Activated T-cell treated with anti-CD3 and anti-CD28 coated beads, Interleukin-2, amount 50 U/mL, for 48 hours (primary cell): ENCODE data around the gene TIAM2.
"Not testable (repeated sequence)": the region's sequence is repeated elsewhere in the genome, so short reads cannot be mapped to it uniquely, and the experiment has no call there.

ENCODE experiments used
- DNase-seq, 2 experiments: peaks; one replicate each; pipeline ENCODE4 v3.0.0-alpha.2; 2020

The TIAM2 gene

DNA sequence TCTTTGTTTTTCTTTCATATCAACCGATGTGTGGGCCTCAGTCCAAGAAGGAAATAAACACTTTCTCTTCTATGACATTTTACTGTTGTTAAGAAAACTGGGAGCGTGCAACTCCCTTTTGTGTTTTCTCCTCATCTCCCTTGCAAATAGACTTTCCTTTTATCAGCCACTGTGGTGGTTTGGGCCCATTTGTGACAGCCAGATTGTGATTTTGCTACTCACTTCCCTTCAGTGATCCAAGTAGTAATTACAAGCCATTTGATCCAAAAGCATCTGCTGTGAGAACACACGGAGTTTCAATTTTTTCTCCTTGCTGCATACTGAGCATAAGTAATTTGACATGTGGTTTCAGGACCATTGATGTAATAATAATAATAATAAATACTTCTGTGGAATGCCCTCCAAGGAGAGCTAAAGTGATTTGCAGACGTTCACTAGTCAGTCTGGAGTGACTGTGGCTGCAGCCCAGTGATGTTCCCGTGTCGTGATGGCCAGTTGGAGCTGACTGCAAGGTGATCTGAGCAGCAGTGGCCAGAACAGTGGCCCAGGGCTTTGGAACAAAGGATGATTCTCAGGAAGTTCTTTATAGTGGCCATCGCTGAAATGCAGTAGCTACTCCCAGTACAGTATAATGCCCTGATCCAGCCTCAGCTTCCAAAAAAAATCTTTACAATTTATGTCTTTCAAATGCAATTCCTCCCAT is 176.8 kb downstream of the TIAM2 start:
- DNase-seq: no peak

DNA sequence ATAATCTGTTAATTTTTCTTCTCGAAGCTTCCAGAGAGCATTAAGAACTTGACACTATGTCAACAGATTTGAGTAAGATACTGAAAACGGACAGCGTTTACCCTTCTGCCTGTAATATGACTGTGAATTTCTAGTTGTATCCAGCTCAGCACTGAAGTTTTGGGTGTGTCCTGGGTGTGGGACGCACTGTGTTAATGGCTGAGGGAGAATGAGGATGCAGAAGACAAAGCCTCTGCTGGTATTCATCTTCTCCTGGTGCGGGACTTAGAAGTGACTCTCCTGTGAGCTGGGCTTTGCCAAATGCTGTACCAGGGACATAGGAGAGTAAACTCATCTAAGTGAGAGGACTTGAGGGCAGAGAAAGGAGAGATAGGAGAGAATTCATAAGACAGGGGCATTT is 178.4 kb downstream of the TIAM2 start:
- no peak for DNase-seq

DNA sequence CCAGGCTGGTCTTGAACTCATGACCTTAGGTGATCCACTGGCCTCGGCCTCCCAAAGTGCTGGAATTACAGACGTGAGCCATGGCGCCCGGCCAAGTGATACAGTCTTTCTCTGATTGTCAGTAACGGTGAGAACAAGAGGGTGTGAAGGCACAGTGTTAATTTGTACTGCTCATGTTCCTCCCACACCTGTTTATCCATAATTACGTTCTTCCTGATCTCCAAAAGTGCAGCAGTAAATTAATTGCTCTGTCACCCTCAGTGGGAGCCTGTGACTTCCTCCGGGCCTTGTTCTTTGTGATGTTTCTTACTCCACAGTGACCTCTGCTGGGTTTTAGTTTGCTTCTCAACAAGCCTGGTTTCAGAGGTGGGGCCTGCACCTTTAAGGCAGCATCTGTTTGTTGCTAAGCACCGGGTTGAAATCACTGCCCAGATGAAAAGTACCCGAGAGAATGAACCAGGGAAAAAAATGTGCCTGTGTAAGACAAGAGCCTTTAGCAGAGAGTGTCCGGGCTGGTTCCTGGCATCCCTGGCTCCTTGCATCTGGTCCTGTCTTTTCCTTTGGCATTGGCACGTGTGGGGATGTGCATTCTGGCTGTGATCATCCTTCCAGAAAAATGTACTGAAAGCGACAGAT is 179.6 kb downstream of the TIAM2 start:
- DNase-seq: peak; percentile 65 to 68

DNA sequence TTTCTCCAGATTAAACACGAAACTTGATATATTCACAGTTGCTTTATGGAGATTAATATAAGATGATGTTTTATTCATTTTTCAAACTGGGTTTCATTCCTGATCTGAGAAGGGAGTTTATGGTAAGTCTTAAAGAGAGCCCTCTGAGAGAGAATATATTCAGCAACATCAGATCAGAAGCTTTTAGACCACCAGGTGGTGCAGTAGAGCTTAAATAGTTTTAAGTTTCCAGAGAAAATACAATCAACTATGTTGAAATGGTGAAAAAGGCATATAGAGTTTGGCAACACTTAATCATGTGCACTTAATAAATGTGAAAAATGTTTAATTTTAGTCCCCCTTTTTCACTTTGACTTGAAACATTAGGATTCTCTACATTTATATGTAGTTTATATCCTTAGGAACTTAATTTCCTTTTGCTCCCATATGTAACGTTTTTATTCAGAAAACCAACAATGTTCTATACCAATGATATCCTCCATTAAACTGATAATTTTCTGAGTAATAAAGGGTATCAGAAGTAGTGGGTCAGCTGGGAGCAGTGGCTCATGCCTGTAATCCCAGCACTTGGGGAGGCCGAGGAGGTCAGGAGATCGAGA is 182.3 kb downstream of the TIAM2 start:
- DNase-seq: no peak

DNA sequence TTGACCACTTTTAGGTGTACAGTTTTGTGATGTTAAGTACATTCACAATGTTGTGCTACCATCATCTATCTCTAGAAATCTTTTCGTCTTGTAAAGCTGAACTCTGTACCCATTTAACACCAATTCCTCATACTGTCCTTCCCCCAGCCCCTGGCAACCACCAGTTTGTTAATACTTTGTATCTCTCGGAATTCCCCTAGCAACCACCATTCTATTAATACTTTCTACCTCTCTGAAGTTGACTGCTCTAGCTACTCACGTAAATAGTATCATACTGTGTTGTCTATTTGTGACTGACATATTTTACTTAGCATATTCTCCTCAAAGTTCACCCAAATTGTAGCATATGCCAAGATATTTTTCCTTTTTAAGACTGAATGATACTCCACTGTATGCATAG is 186.4 kb downstream of the TIAM2 start:
- DNase-seq: no peak

DNA sequence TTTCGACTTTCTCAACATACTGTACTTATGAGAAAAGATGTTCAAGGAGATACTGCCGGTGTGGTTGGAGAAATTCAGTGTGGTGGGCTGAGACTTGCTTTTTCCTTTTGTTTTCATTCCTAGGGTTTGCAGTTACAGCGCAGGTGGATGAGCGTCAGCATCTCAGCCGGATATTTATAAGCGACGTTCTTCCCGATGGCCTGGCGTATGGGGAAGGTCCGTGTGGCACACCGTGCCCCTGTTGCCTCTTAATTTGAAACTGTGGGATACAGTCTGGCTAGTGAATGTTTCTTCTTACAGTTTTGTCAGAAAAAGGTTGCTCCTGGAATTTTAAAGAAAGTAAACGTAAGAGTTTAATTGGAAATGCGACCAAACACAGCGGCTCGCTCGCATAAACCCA is 187.0 kb downstream of the TIAM2 start:
- no peak for DNase-seq

DNA sequence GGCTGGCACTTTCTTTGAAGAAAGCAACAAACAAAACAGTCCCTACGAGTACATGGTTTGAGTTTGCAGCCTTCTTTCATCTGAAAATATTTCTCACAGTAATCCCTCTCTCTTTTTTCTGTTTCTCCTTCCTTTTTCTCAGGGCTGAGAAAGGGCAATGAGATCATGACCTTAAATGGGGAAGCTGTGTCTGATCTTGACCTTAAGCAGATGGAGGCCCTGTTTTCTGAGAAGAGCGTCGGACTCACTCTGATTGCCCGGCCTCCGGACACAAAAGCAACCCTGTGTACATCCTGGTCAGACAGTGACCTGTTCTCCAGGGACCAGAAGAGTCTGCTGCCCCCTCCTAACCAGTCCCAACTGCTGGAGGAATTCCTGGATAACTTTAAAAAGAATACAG is 188.0 kb downstream of the TIAM2 start:
- no peak for DNase-seq

DNA sequence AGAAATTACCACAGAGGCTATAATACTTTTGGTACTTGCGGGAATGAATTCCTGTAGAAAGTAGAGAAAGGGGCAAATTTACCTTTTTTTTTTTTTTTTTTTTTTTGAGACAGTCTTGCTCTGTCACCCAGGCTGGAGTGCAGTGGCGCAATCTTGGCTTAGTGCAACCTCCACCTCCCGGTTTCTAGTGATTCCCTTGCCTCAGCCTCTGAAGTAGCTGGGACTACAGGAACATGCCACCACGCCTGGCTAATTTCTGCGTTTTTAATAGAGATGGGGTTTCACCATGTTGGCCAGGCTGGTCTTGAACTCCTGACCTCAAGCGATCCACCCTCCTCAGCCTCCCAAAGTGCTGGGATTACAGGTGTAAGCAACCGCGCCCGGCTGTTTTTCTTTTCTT is 189.9 kb downstream of the TIAM2 start:
- DNase-seq: not testable (repeated sequence)

DNA sequence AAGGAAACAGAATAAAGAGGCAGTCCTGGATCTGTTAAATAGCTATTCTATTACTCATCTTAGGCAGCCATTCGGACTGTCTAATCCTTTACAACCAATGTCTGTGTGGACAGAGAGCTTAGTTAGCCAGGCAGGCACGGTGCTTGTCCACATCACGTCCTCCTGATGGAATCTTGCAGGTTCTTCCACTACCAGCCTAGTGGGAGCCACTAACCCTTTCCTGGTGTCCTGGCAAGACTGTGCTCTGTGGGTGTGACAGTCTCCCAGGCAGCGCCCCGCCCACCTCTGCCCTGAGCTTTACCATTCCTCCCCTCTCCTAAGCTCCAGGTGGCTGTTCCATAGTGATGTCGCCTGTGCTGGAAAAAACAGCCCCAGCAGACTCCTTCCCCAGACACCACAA is 190.4 kb downstream of the TIAM2 start:
- peak; percentile 63 for DNase-seq

DNA sequence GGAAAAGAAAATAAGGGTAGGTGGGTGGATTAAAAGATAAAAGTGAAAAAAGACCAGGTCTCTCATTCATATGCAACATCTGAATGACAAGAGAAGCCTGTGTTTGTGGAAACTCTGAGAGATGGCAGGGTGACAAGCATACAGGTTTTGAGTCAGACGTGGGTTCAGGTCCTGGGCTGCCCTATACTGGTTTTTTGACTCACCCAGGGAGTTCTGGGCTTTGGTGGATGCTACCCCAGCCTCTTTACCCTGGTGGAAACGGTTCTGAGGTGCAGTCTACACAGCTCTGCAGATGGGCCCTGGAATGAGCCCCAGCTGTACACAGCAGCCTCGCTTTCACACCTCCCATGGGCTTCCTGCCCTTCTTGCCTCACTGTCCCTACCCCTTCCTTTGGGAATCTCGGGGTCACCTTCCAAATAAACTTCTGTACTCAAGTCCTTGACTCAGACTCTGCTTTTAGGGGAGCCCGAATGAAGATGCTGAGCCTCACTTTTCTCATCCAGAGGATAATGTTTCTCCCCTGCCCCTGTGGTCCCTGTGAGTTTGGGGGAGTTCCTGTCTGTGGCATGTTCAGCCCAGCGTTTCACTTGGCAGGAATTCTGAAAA is 191.0 kb downstream of the TIAM2 start:
- DNase-seq: peak; percentile 69 to 77

DNA sequence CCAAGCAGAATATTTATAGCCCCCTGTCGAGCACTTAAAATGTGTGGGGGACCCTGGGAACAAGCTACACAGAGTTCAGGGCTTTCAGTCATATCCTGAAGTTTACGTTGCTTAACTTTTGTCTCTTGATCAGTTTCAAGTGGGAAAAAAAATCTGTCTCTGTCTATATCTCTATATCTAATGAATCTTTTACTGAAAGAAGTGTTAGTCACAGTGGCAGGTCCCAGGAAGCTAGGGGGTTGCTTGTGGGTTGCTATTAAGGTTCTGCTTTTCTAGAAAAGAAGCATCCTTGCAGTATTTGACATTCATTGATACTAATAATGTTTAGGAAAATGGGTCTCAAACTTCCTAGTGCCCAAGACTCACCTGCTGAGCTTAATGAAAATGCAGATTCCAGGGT is 192.0 kb downstream of the TIAM2 start:
- DNase-seq: no peak

DNA sequence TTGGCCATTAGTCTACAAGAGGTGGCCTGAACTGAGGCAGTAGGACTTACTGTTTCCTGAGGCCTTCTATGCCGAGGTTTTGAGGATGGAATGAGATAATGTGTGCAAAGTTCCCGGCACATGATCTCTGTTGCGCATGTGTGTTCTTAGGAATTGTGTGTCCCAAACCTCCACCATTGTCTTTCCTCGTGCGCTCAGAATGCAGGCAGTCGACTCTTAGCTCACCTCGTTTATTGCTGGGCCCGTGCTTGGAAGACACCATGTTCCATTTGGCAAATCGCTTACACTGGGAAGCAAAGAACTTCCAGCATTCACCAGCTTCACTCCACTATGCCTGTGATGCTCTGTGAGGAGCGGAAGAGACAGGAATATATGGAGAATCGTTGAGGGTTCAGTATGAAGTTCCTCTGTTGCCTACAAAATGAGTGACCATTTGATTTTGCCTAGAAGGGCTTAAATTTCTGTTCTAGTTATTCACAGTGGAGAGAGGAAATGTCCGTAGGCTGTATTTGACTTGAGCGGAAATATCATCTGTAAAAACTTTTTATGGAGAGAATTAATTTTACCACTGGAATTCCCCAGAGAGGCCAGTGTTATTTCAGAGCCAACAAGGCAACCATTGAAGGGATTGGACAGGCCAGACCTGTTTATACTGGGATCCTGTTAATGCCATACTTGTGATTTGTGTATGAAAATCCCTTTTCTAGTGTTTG is 193.0 kb downstream of the TIAM2 start:
- no peak for DNase-seq

DNA sequence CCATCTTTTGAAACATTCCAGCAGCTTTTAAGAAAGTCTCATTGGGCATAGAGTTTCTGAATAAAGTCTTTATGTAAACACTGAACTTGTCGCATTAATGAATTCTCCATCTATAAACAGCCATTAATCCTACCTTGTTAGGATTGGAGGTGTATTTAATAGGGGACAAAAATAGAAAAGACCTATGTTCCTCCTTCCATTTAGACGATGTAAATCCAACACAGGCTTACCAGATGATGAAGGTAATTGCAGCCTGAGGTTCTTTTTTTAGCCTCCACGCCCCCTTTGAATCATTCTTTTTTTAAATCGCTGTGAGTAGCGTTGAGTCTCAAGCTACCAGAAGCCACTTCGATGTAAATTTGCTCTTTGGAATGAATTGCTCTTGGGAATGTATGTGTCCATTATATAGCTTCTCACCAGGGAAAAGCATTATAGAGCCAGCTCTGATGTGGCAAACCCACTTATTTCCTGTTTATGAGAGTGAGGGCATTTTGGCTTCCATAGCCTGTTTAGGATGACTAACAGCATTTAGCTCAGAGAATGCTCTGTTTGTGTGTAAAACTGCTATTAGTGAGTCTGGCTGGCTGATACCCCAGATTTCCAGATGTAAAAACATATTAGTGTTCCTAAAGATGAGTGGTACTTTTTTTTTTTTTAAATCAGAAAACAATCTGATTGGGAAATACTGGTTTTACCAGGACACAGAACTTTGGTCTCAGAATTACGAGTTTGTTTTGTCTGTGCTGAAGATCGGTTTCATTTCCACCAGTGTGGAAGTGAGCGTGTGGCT is 193.8 kb downstream of the TIAM2 start:
- no peak for DNase-seq

DNA sequence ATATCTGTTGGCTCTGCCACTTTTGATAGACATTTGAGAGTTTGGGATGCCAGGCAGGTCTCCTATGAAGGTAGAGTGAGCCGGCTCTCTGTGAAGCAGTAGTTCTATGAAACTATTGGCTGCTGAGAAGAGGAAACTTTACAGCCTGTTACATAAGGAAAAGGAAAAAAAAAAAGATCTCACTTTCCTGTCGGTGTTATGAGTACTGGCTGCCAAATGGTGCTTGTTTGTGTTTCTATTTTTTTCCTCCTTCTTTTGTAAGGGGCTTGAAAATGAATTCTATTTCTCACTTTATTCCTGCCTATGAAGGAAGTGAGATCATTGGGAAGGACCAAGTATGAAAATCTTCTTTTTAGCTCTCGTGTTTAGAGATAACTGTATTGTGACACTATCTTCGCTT is 195.6 kb downstream of the TIAM2 start:
- no peak for DNase-seq

DNA sequence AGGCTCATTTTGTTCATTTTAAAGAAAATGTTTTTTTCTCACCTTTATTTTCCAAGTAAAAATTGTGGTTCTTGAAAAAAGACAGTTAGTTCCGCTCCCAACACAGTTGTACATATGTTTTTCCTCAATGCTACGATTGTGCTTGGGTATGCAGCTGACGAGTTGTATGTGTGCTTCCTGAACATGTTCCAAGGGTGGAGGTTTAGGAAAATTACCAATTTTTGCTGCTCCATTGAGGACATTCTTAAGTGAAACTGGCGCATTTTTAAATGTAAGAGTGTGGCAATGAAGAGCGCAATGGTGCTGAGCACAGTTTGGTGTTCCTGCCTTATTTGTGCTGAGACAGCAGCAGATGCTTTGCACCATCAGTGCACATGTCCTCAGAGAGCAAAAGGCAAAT is 198.4 kb downstream of the TIAM2 start:
- no peak for DNase-seq

DNA sequence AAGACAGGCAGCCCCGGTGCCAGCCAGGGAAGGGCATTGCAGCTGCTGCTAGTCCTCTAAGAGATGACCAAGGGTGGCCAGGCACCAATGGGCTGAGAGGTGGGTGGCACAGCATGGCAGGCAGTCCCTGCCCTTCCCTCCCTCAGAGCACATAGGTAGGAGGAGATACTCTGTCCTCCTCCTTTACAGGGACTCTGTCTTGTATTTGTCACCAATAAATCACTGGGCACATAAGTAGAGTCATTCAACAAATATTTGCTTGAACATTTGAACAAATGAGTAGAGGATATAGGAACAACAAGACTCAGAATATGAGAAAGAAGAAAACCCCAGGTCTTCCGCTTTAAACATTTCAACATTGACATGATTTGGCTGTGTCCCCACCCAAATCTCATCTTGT is 199.3 kb downstream of the TIAM2 start:
- DNase-seq: no peak

DNA sequence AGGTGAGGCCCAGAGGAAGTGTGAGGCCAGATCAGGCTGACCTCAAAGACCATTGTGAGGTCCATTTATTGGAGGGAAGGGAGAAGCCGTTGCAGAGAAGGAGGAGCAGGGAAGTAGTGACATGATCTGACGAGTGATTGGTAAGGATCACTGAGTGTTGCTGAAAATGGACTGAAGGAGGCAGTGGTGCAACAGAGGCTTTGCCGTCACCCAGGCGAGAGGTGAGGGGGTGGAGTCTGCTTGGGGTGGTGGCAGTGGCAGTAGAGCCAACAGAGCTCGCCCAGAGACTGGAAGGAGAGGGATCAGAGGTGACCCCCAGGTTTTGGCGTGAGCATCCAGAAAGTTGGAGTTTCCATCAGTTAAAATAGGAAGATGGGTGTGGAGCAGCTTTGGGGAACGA is 200.8 kb downstream of the TIAM2 start:
- DNase-seq: no peak

DNA sequence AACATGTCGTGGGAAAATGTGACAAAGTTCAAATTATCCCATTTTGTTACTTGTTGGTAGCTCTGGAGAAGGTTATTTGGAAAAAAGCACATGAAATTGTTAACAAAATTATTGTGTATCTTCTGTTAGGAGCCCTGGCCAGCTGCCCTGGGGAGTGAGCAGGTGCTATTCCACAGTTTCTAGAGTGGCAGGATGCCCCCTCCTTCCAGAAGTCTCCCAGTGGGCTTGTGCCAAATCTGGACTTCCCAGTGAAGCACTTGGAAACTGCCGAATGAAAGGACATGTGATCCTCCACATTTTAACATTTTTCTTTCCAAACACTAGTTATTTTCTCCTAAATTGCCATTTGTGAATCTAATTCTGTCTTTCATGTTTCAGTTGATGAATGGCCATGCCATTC is 201.8 kb downstream of the TIAM2 start:
- no peak for DNase-seq

DNA sequence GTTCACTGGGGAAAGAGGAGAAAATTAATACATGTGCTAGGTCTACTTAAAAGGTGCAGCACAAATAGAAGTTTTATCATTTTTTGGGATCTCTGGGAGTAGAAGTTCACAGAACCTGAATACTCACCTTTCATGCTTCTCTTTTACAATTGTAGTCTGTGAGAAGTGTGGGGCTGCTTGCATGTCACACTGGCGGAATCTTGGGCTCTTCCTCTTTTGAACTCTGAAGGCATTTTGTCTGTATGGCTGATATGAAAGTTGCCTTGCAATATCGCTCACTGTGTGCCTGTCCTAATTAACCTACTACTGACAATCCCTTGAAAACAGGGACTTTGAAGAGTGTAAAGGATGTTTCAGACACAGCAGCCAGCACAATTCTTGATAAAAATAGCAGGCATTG is 202.8 kb downstream of the TIAM2 start:
- DNase-seq: no peak

DNA sequence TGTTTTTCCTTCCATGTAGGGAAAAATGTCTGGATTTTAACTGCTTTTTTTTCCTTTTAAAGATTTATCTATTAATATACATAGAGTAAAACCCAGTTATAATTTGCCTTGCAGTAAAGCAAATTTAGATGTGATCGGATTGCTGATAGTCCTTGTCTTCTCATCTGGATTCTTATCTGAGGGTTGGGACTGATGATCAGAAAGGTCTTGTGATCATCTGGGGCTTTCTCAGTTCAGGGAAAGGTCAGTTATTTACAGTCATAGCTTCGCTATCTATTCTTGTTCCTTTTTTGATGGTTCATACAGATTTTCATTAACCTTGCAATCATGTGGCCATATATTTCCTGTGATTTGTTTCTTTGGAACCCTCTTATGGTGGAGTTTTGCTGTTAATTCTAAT is 204.9 kb downstream of the TIAM2 start:
- no peak for DNase-seq

DNA sequence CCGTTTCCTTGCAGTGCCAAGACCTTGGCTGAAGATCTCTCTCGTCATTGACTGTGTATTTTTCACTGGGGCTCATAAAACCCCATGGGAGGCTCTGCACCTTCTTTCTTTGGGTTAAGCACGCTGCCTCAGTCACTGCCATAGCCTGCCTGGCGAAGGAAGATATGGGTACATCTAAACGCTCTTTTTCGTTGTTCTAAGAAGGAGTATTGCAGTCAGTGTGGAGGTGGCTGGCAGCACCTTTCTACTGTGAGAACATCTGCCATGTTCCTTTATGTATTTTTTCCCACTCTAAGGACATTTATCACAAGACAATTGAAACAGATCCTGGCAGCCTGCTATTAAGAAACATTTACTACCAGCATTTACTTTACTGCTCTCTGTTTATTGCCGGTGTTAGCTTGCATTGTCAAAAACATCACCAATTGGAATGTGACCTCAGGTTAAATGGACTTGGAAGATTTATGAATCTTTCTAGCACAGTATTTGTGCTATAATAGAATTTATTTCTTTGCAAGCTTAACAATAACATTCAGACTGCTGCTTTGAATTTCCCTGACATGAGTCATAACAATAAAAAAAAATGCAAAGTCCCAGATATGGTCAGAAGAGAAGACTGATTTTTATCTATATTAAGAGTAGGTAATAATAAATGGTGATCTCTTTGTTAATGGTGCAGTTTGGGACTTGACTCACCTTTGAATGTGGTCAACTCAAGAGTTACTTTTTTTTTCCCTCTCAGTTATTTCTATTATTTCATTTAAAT is 206.5 kb downstream of the TIAM2 start:
- DNase-seq: no peak

DNA sequence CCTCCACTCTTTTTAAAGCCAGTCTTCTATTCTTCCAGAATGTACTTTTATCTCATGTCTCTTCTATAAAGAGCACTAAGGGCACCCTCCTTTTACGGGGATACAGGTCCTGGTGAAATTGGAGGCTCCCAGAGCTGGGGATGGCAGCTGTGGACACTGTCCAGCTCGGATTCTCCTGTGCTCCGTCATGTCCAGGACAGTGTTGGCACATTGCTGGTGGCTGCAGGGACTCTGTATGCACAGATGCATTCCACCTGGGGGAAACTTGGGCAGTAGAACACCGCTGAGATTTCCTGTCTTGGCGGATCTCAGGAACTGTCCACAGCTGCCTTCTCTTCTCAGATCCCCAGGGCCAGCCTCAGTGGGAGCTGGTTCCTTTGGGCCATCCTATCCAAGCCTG is 212.1 kb downstream of the TIAM2 start:
- no peak for DNase-seq
